HL-60/S4 (cell line): ENCODE measurements around the gene EPHA6.

Experiments used
- in situ Hi-C: fragments of 300-500 bp; cut with MboI; formaldehyde crosslinking; loops from 2 replicates; pipeline ENCODE4 v1.14.3; 2022; ENCODE audit warnings: low sequenced_read_pairs

The EPHA6 gene

DNA sequence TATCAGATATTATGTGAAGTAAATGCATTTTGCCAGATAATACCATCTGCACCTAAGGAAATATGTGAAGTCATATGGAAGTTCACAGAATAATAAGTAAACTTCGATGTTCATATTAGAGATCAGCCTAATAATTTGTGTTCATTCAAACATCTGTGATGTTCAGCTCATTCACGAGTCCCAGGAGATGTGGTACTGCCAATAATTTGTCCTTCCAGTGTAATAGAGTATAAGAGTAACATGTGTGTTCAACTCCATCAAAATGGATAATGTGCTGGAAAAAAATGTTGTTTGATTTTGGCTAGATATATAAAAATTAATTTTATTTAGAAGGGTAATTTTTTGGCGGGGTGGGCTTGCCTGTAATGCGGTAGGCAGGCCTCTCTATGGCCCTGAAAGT lies 874.7 kb downstream of the EPHA6 start:
- in situ Hi-C loops = no loop called here

DNA sequence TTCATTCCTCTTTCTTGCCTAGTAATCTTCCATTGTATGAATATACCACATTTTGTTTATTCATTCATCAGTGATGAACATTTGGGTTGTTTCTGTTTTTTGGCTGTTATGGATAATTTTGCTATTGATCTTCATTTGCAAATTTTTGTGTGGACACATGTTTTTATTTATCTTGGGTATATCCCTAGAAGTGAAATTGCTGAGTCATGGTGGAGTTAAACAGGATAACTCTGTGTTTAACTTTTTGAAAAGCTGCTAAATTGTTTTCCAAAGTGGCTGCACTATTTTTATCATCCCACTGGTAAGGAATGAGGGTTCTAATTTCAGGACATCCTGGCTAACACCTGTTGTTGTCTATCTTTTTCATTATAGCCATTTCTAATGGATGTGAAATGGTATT lies 875.6 kb downstream of the EPHA6 start:
- in situ Hi-C loops = no loop called here

DNA sequence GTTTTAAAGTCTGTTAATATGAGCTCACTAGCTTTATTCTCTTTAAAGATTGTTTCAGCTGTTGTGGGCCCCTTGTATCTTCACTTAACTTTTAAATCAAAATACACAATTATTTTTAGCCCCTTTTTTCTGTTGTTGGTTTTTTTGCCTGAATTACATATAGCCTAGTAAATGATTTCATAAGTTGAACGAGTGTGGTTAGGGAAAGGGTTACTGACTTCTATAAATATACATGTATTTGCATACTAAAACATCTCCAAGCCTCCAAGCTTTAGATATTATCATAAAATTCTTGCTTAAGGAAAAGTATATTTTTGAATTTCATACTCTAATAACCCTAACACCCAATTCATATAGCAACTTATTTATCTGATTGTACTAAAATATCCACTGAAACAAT lies 877.0 kb downstream of the EPHA6 start:
- in situ Hi-C loops = no loop called here

DNA sequence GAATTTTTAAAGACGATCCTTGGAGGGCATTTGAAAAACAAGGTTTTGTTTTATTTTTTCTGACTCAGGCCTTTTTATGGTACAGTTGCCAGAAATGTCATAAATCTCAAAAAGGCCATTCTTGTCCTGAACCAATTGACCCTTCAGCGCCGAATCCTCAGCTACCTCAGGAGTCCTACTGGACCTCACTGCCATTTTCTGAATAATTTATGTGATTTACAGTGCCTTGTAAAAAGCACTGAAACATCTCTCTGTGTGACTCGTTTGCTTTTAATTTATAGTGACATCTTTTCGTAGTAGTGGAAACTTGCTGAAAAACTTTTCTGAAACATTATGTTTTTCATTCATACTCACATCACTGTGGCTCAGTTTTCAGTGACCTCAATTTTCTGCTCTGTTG lies 878.0 kb downstream of the EPHA6 start:
- in situ Hi-C loops = no loop called here

DNA sequence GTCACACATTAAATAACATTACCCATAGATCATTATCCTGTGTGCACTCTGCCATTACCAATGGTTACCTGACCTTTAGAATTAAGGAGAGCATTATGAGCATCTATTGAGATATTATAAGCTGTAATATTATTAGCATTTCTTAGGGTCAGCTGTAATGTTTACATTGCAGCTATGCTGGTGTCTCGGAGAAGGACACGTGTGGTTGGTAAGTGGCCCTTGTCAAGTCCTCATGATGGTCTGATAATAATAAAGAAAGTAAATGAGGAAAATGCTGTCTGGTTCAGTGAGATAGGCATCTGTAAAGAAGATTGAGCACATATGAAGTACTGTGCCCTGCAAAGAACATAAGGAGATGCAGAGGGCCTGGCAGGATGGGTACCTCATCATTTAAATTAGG lies 878.4 kb downstream of the EPHA6 start:
- in situ Hi-C loops = no loop called here

DNA sequence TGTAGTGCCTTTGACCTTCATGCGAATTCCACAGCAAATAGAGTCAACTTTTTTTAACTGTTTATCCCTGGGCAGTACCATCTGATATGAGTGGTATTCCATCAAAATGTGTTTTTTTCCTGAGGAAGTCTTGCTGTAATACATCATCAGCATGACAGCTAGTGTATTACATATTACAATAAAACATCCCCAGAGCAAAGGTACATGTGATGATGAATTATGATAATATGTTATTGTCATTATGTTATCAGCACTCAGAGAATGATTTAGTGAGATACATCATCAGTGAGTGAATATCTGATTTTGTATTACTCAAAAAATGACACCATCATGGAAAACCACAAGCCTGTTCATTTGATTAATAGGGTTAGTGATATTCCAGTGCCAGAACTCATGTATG lies 880.5 kb downstream of the EPHA6 start:
- in situ Hi-C loops = no loop called here

DNA sequence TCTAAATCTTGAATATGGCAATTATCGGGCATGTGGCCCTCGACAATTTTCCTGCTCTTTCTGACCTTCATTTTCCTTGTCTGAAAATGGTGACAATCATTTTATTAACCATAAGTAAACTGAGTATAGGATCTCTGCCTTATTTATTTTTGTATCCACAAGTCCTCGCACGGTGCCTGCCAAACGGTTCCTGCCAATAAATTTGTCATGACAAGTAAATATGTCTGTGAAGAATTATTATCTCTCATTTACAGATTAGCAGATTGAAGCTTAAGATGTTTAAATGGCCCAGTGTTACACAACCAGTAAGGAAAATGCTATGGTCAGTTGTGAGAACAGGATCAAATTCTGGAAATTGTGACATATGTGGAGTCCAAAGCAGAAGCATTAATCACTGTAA lies 884.3 kb downstream of the EPHA6 start:
- in situ Hi-C loops = no loop called here

DNA sequence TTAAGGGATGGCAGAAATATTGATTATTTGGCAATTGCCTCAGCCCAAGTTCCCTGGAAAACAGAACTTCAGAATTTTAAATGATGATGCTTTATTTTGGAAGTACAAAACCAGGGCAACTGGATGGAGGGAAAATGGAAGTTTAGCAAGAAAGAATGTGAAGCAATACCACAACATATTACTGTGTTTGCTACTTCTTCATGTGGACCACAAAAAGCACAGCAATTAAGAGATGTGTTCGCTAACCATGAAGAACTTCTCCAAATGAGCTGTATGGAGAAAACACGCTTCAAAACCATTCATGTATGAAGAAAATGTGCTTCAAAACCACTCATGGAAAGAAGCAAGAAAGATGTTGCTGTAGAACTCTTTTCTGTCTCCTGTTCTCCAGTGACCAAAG lies 885.5 kb downstream of the EPHA6 start:
- in situ Hi-C loops = no loop called here

DNA sequence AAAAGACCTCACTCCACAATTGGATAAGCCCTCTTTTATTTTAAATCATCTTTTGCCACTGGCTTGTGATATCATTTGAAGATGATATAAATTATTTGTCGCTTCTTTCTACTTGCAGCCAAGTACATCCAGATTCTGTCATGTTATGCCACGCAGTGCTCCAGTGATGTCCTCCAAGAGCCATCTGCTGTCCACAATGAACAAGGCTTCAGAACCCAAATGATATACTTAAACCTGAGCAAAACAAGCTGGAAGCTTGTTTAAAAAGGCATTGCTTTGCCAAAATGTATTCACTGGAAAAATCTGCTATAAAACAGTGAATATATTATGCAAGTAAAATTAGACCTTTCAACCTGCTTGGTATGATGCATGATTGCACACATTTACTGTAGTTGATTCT lies 891.4 kb downstream of the EPHA6 start:
- in situ Hi-C loops = no loop called here

DNA sequence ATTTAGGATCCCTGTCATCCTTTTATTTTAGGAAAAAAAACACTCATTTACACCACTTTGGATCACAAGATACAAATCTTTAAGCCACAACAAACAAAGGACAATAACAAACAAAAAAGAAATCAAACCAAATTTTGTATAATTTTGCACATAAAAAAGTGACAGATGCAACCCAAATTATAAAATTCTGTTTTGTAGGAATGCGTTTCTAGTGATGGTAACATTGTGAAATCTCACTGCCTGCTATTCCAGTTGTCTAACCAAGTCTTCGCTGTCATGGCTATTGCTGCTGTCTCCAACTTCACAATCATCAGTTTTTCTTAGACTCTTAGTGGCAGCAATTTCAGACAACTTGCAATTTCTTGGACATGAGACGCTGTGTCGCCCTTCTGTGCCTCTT lies 891.8 kb downstream of the EPHA6 start:
- in situ Hi-C loops = no loop called here

DNA sequence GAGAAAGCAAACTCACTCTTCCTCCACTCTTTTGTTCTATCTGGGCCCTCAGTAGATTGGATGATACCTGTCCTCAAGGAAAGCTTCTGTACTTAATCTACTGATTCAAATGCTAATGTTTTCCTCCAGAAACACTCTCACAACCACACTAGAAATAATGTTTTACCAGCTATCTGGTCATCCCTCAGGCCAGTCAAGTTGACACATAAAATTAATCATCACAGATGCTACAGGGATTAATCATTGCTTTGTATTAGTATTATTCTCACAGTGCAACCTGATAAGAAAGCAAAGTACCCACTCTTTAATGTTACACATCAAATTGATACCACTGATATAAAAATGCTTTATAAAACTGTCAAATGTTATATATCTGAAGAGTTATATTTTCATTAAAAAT lies 897.3 kb downstream of the EPHA6 start:
- in situ Hi-C loops = no loop called here

DNA sequence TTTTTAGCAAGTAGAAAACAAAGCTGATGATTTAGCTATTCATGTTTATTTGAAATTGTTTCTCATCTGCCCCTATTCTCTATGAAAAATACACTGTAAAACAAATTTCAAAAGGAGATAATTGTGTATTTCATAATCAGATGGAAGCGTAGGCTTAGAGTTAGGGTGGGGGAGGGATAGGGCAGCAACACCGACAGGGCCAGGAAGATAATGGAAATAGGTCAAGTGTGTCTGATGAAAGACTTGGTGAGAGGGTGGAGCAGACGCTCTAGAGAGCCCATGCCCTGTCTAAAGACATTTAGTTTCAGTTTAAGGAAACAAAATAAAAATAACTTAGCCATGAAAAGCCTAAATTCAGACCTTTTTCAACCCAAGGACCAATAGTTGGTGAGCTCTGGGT lies 898.5 kb downstream of the EPHA6 start:
- in situ Hi-C loops = no loop called here

DNA sequence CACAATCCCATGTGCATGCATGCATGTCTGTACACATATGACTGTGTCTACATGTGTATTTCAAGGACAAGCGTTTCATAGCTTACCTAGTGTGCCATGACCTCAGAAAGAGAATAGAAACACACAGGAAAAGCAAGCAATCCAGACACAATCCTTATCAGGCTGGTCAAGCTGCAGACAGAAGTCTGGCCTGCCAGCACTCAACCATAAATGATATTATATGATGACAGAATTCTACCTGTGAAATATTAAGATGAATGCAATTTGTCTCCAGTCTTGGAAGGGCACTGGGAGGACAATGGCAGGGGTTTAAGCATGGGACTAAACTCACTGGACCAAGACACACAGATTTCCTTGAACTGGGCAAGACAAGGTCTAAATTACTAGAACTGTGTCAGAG lies 899.2 kb downstream of the EPHA6 start:
- in situ Hi-C loops = no loop called here

DNA sequence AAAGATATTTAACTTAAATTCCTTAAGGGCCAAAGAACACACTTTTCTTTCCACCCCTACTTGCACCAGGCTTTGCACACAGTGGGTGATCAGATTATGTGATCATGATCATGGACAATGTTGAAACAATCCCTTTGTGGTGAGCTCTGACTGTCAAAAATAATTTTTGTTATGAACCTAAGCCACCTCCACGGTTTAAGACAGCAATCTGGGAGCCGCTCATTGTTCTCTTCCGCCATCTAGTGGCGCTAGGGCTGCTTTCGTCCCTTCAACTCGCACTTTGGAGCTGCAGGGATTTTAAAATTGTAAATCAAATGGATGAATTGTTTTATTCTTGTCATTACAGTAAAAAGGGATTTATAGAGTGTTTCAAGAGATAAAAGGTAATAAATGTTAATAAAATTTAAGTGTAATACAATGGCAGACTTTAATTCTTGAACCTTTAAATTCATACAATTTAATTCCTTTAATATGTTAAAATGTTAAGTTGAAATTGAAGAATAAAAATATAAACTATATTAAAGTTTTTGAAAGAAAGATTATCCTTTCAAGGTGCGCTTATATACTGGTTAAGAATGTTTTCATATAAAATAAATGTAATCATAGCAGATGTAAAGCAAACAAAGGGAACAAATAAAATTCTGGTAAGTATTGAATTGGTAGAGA lies 904.9 kb downstream of the EPHA6 start:
- in situ Hi-C loops = no loop called here

DNA sequence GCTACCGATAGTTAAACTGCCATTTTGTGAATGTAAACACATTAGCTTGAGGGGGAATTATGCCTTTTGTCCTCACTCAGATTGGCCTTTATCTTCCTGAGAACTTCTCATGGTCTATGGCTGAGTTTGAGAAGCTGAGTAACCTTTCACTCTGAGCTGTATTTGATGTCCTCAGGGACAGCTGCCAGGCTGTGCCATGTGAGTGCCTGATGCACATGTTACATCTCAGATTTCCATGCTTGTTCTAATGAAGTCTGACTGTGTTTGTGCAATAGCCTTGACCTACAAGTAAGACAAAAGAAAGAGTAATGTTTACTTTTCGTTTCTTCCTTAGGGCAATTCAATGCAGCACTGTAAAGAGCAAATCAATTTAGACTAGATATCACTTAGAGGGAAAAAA lies 906.0 kb downstream of the EPHA6 start:
- in situ Hi-C loops = no loop called here

DNA sequence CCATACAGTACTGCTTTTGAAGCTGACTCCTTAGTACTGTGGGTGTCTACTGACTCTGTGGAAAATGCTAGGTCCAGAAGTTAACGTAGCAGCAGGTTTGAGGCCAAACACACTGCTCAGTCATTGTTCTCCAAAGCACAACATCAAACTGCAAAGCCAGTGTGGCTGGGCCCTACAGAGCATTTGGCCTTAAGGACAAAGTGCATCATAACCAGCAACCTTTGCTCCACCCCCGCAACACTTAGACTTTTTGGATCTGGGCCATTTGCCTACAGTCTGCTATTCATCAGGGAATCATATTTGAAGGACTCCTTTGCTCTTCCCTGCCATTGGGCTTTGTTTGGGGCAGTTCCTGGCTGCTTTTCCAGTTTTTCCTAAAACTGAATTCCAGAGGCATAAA lies 907.1 kb downstream of the EPHA6 start:
- in situ Hi-C loops = no loop called here

DNA sequence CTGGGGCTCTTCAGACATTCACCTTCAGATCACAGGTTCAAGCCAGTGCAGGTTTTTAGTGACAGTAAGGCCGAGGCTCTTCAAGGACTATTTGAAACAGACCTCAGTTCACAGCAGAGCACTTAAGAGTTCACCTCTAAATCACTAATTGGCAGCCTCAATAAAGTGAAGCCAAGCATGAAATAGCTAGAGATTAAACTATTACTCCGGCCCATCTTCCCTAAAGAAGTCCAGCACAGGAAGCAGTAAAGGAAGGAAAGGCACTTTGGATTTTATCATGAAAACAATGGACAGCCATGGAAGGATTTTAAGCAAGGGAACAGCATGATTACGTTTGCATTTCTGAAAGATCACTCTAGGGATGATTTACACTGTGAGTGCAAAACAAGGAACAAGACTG lies 922.5 kb downstream of the EPHA6 start:
- in situ Hi-C loops = no loop called here

DNA sequence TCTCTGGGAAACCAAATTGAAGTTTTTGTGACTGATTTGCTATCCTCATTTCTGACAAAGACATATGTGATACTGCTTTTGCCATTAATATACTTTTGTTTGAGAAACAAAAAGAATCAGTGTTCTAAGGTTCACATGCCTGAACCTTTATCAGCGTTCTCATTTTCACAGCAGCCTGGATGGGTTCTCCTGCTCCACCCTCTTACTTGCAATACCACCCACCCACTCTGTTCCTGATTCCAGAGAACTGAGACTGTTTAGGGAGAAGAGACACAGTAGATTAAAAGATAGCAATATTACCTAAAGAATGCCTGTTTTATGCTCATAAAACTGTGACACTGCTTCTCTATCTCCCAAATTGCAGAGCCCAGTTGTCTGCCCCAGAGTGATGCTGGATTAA lies 924.4 kb downstream of the EPHA6 start:
- in situ Hi-C loops = no loop called here

DNA sequence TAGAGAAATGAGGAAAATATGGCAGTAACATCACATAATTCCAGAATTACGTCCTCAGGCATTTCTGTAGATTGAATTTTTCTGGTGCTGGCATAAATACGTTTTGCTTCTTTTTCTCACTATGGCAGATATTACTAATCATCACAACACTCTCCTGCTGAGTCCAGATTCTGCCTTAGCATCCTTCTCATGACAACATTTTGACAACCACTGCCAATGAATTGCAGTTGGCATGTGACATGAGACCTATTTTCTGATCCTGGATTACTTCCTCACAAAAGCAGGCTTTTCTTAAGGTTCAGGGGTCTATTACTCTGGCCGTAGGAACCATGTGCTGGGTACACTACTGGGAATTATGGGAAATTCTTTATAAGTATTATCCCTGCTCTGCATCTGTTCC lies 927.6 kb downstream of the EPHA6 start:
- in situ Hi-C loops = no loop called here

DNA sequence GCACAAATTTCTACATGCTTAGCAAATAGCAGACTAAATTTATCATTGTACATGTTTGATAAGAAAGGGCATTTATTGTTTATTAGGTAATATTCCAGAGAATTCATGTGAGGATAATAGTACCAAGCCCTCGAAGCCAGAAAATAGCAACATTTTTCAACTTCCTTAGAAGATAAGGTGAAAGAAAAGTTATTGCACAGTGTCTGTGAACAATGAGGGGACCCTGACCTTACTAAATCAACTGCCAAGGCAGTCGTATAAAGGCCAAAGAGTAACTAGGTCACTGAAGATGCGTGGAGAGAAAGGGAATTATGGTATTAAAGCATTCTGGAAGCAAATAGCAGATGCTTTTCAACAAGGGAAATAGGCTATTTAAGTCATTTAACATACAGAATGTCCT lies 929.9 kb downstream of the EPHA6 start:
- in situ Hi-C loops = no loop called here

DNA sequence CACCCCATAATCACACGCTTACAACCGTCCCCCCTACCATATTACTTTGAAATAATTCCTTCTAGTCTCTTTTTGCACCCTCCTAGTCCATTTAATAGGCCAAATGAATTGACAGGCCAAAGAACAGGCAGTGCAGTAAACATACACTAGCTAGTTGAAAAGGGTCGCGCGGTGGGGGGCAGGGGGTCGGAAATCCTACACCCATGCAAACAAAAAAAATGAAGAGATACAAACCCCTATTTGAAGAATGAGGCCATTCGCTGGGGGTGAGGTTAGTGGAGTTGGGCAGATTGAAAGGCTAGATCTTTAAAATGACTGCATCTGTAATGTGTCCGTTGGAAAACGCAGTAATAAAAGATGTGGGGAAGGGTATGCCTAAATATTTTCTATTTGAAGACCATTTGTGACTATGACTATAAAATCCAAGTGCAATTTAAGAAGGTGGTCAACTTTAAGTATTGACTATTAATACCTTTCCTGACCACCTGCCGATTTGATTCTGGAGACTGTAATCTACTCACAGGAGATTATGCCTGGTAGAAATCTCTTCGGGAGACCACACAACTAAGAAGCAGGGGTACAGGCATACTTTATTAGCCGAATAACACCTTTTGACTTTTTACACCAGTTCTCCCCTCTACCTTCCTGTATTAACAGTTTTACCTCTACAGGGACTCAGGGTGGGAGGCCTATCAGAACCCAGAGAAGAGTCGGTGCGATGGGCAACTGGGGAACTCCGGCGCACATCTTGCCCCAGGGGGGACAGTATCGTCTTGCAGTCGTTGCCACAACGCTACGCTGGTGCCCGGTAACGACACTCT lies 949.4 kb downstream of the EPHA6 start:
- in situ Hi-C loops = no loop called here

DNA sequence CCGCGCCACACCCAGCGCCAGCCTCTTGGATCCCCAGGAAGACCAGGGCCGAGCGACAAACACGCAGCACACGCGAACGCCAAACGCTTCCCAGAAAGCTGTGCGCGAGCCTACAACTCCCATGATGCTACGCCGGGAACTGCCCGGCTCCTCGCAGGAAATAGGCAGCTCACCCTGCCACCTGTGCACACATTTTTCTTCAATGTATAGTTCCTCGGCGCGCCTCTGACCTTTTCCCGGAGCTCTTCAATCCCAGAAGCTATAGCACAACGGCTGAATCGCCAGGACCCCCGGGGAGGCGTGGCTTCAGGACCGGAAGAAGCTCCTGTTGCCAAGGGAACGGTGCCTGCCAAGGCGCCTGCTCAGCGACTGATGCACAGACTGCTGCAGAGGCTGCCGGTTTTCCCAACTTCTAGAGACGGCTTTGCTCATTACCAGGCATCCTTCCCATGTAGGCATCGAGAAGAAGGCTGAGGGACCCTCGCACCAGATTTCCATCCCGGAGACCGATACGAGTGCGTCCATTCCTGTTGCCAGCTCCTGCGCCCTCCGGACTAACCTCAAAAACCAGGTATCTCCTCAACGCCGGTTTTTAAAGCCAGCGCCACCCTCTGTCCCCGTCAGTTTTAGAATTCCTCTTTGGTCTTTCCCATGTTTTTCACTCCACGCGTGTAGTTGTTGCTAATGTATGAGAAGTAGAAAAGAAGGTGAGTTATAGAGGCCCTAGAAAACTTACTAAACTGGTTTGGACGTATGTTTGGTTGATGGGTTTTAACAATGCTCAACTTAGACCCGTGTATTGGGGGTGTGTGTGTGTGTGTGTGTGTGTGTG lies 950.2 kb downstream of the EPHA6 start, which contains the start of gene ARL6:
Gene ARL6 (plus strand): TSS at position 352 of the 832 bp plus-strand sequence. CDS start 3,350 bp downstream, outside the sequence.
- in situ Hi-C loops = no loop called here
